GM21423 (cell line): ENCODE measurements around the gene C2orf72.
"Not testable (repeated sequence)": the region's sequence is repeated elsewhere in the genome, so short reads cannot be mapped to it uniquely, and the experiment has no call there.

Experiments
- ATAC-seq: cut with Tn5 transposase; IDR thresholded peaks from one replicate; pipeline ENCODE4 v1.9.1; 2021; ENCODE audit warnings: mild to moderate bottlenecking, moderate library complexity; ENCODE audit not compliant: unreplicated experiment

The C2orf72 gene

GRCh38 chr2:231067531-231067930, 30.2 kb downstream of the C2orf72 start:
- ATAC-seq: not testable (repeated sequence)

- ATAC-seq: no peak
Measured at GRCh38 chr2:231068525-231069222, 31.4 kb downstream of the C2orf72 start.

DNA sequence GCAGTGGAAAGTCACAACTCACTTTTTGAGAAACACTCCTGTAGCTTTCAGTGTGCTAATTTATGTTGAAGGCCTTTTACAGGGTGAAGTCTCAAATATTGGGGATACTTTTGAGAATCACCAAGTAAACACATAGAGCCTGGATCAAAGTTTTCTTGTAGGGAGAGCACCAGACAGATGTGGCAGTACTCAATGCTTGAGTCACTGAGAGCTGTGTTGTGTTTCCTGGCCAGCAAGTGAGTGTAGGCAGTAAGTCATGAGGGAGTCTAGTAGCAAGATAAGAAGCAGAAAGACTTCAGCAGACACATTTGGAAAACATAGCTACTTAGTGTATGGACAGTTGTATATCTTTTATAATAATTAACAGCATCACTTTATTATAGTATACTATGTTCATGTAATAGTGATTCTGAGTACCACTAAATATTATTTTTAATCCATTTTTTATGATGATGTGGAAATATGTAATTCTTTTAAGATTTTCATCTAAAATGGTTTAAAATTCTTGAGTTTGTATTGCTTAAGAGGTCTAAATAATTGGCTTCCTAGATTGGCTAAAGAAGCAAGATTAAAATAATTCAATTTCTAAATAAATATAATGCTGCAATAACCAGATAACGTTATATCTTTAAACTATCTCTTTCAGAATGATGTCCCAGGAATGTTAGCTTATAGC, 32.2 kb downstream of the C2orf72 start:
- no peak for ATAC-seq

- no peak for ATAC-seq
Measured at GRCh38 chr2:231084565-231084964, 47.2 kb downstream of the C2orf72 start.

- ATAC-seq: no peak
Measured at GRCh38 chr2:231088754-231089153, 51.4 kb downstream of the C2orf72 start.

DNA sequence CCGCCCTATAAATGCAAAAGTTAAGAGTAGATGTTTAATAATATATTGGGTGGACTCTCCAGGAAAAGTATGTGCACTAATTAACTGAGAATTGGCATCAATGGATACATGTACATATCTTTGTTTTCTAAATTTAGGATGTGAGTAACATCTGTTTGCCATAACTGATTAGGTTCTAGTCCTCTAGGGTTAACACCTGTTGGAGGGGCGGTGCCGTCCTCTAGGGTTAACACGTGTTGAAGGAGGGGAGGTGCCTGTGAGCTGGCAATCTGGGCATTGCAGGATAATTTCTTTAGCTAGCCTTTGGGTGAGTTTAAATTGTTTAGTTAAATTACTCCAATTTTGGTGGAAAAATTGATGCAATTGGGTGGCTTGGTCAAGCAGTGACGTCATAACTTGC, 56.6 kb downstream of the C2orf72 start:
- no peak for ATAC-seq

GRCh38 chr2:231094736-231095346, 57.5 kb downstream of the C2orf72 start:
- no peak for ATAC-seq
